Esophagus squamous epithelium (tissue), 5 donors: ENCODE data around the gene LRRC61. TPM values are rescaled to one million over a fixed set of nuclear protein-coding genes. Genes with fewer than 3 reads are reported as not detected.

ENCODE experiments used
- DNase-seq: peaks from one replicate; lab custom pipeline; 2025; lab: John Stamatoyannopoulos, UW
- H3K27ac ChIP-seq, 4 donors: fragments of 200-600 bp; sonication (generic); one replicate each; pipeline ENCODE4 v1.5.1; 2016 to 2019; ENCODE audit warnings: mild to moderate bottlenecking in 1 of 4
- H3K27me3 ChIP-seq, 4 donors: fragments of 200-600 bp; sonication (generic); 1 replicate in 3 of 4; 2 replicates in 1 of 4; pipeline versions ENCODE4 v1.5.1 to v1.6.0; 2017 to 2021; ENCODE audit warnings: antibody characterized with exemption in 1 of 4
- H3K36me3 ChIP-seq, 3 donors: fragments of 200-600 bp; sonication (generic); one replicate each; pipeline ENCODE4 v1.5.1; 2016 to 2019
- H3K4me1 ChIP-seq, 3 donors: fragments of 200-600 bp; sonication (generic); one replicate each; pipeline ENCODE4 v1.5.1; 2017 to 2019
- H3K4me3 ChIP-seq, 4 donors: fragments of 200-600 bp; sonication (generic); 1 replicate in 3 of 4; 2 replicates in 1 of 4; pipeline ENCODE4 v1.5.1; 2016 to 2019; ENCODE audit warnings: mild to moderate bottlenecking in 2 of 4, moderate library complexity in 1 of 4
- H3K9me3 ChIP-seq, 3 donors: fragments of 200-600 bp; sonication (generic); one replicate each; pipeline ENCODE4 v1.5.1; 2016 to 2019
- POLR2A ChIP-seq, 4 donors: fragments of 450-650 bp; IDR thresholded peaks; one replicate each; pipeline ENCODE4 v1.6.1; 2017; ENCODE audit warnings: antibody characterized with exemption in 4 of 4, mild to moderate bottlenecking in 4 of 4, moderate library complexity in 3 of 4
- WGBS, 2 donors: methylation state at CpG; one replicate each; pipeline ENCODE4 v1.1.5; 2018; 5-methylcytosine and 5-hydroxymethylcytosine counted together
- intact Hi-C: fragments of 100-400 bp; cut with DNase I; formaldehyde crosslinking; loops from one replicate; pipeline ENCODE4 v1.15.0; 2022
- total RNA-seq, 4 donors: library from RNA; depleted of rRNA; stranded (reverse); fragments of >200 nt; gene quantifications; one replicate each; pipeline ENCODE4 v1.1.0, GENCODE V29; 2016
- TF ChIP-seq, protein P1 (sequence below), 6 experiments: fragments of 450-650 bp in 4 of 6; fragments of 200-600 bp in 2 of 6; sonication (generic) in 2 of 6; IDR thresholded peaks; one replicate each; pipeline ENCODE4 v1.5.1; 2016 to 2019; ENCODE audit warnings: antibody characterized with exemption in 6 of 6, mild to moderate bottlenecking in 4 of 6, moderate library complexity in 4 of 6
- donor health status: DM: yes; HTN: yes; CAD: no.

The LRRC61 gene
- total RNA-seq, 4 donors from 2014 or later, result 12.1 to 24.5 (median 14.5) TPM

DNA sequence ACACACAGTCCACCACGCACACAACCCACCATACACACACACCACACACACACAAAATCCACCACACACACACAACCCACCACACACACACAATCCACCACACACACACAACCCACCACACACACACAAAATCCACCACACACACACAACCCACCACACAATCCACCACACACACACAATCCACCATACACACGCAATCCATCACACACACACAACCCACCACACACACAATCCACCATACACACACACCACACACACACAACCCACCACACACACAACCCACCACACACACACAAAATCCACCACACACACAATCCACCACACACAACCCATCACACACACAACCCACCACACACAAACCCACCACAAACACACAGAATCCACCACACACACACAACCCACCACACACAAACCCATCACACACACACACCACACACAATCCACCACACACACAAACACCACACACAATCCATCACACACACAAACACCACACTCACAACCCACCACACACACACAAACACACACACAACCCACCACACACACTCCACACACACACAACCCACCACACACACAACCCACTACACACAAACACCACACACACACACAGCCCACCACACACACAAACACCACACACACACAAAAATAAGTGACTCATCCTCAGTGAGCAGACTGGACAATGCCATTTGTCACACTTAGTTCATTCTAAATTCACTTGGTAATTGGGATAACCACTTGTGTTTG, 36.6 kb downstream of the LRRC61 start:
- 89 to 100% methylated on average over 1 to 2 of the region's 2 CpGs for WGBS, 2 donors
- intact Hi-C loops, result loop anchor here (5.0 kb wide), 1 partner anchor 63 kb away; no protein-coding TSS in a partner anchor

DNA sequence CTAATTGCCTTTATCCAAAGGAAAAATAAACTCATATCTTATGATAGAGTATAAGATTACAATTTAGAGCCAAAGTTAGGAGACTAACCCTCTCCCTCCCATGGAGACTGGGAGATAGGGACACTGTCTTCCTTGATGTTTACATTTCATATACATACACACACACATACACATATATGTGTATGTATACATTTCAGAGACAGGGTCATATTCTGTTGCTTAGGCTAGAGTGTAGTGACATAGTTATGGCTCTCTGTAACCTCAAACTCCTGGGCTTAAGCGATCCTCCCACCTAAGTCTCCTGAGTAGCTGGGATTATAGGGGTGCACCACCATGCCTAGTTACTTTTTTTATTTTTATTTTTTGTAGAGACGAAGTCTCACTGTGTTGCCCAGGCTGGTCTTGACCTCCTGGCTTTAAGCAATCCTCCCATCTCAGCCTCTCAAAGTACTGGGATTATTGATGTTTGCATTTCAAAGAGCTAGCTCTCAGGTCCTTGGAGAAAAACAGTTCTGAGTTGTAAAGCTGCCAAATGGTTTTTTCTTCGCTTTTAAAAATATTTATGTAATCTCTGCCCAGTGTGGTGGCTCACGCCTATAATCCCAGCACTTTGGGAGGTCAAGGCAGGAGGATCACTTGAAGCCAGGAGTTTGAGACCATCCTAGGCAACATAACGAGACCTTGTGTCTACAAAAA, 37.4 kb downstream of the LRRC61 start:
- Histone ChIP-seq H3K36me3 (no peaks in the 10 kb centered on the region), H3K27ac (no peak overlapping the region), H3K4me3 (no peak overlapping the region), H3K9me3 (no peaks in the 10 kb centered on the region), H3K27me3 (no peaks in the 10 kb centered on the region), H3K4me1 (no peaks in the 10 kb centered on the region)
- 63 to 70% methylated on average over 5 of the region's 5 CpGs for WGBS, 2 donors
- TF ChIP-seq POLR2A (IDR thresholded peaks at IDR 0.05), result no peak
- TF ChIP-seq, protein P1, sequence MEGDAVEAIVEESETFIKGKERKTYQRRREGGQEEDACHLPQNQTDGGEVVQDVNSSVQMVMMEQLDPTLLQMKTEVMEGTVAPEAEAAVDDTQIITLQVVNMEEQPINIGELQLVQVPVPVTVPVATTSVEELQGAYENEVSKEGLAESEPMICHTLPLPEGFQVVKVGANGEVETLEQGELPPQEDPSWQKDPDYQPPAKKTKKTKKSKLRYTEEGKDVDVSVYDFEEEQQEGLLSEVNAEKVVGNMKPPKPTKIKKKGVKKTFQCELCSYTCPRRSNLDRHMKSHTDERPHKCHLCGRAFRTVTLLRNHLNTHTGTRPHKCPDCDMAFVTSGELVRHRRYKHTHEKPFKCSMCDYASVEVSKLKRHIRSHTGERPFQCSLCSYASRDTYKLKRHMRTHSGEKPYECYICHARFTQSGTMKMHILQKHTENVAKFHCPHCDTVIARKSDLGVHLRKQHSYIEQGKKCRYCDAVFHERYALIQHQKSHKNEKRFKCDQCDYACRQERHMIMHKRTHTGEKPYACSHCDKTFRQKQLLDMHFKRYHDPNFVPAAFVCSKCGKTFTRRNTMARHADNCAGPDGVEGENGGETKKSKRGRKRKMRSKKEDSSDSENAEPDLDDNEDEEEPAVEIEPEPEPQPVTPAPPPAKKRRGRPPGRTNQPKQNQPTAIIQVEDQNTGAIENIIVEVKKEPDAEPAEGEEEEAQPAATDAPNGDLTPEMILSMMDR (IDR thresholded peaks at IDR 0.05), result no peak
- DNase-seq, result no peak
- intact Hi-C loops, result no loop called here

More for the DNA sequence above, 36.6 kb downstream of the LRRC61 start:
- Histone ChIP-seq H3K27ac (no peak overlapping the region), H3K4me1 (peaks cover 0 to 4% (median 0%) of the 10 kb centered on the region in 3 donors), H3K4me3 (no peak overlapping the region), H3K27me3 (no peaks in the 10 kb centered on the region), H3K36me3 (no peaks in the 10 kb centered on the region), H3K9me3 (no peaks in the 10 kb centered on the region)
- DNase-seq, result no peak
- TF ChIP-seq POLR2A (IDR thresholded peaks at IDR 0.05), result no peak
- TF ChIP-seq, protein P1 (IDR thresholded peaks at IDR 0.05), result no peak

DNA sequence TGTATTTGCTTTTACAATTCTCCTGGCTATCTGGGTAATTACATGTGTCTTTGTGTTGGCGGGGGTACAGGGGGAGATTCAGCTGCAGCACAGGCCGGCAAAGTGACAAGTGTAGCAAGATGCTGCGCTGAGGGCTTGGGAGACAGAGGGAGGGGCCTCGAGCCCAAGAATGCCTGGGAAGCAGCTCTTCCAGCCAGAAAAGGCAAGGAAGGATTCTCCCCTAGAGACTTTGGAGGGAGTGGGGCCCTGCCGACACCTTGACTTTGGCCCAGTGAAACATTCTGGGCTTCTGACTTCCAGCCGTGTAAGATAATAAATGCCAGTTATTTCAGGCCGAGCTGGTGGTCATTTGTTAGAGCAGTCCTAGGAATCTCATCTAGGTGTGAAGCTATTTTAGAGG, 38.2 kb downstream of the LRRC61 start:
- Histone ChIP-seq H3K36me3 (no peaks in the 10 kb centered on the region), H3K9me3 (no peaks in the 10 kb centered on the region), H3K4me1 (no peaks in the 10 kb centered on the region), H3K27me3 (no peaks in the 10 kb centered on the region), H3K27ac (no peak overlapping the region), H3K4me3 (no peak overlapping the region)
- no peak for DNase-seq
- intact Hi-C loops, result no loop called here
- 68 to 75% methylated on average over 4 to 7 of the region's 7 CpGs for WGBS, 2 donors
- TF ChIP-seq, protein P1 (IDR thresholded peaks at IDR 0.05), result no peak
- TF ChIP-seq POLR2A (IDR thresholded peaks at IDR 0.05), result no peak

DNA sequence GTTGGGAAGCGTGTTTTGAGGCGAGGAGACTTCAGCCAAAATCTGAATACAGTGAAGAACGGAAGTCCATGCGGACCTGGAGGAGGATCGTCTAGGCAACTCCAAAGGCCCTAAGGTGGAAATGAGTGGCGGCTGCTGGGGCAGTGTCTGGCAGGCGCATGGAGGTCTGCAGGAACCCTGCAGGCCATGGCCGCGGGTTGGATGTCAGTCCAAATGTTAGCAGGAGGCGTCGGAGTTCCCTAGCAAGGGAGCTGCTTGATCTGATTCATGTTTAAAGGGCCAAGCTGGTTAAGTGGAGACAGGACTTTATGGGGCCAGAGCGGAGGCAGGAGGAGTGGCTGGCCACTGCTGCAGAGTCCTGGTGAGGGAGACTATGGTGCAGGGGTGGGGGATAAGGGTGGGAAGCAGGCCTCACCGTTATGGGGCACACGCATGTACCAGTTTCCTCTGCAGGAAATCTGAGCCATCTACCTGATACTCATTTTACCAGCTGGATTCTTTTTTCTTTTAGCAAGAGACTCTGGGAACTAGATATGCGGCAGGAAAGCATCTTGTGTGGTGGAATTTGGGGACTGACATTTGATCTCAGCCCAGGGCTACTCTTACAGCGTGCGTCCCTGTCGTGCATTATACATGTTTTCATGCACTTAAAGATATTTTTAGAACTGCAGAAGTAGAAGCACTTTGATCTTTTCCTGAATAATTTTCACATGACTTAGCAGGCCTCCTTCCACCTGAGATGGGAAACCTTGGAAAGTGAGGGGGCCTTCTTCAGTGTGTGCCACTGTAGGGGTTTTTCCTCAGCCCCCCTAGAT, 38.9 kb downstream of the LRRC61 start:
- WGBS, 2 donors, result 81% methylated on average over 16 to 18 of the region's 18 CpGs
- H3K36me3 ChIP-seq, result no peaks in the 10 kb centered on the region
- intact Hi-C loops, result no loop called here
- H3K9me3 ChIP-seq, result no peaks in the 10 kb centered on the region
- no peak for DNase-seq
- TF ChIP-seq, protein P1 (IDR thresholded peaks at IDR 0.05), result no peak
- no peak for TF ChIP-seq POLR2A (IDR thresholded peaks at IDR 0.05)
- no peaks in the 10 kb centered on the region for H3K27me3 ChIP-seq
- H3K4me1 ChIP-seq, result no peaks in the 10 kb centered on the region
- H3K27ac ChIP-seq, result no peak overlapping the region
- no peak overlapping the region for H3K4me3 ChIP-seq
